ENCODE data around the gene PRDM16.

PRDM16 gene

DNA sequence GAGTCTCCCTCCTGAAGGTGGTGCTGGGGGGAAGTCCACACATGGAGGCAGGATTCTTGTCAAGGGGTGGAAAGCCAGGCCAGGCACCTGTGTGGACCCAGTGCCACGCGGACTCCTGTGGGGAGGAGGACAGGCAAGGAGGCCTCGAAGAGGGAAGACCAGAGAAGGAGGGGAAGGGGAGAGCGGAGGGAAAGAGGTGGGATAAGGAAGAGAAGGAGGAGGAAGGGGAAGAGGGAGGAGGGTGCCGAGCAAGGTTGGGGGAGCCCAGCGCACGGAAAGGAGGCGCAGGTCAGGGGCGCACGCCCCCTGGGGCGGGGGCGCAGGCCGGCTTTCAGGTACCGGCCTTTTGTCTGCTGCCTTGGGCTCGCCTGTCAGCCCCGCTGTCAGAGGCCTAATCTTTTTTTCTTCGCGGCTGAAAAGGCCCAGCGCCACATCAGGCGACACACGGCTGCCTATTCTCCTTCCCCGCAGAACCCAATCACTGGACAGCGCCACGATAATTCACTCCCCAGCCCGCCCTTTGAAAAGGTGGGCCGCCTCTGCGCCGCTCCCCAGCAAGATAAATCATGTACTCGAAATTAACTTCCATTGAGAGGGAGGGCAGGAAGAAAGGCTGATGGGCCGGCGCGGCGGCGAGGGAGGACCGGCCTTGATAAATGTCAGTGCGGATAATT is 42.5 kb downstream of the PRDM16 start:
- no peak for DNase-seq

DNA sequence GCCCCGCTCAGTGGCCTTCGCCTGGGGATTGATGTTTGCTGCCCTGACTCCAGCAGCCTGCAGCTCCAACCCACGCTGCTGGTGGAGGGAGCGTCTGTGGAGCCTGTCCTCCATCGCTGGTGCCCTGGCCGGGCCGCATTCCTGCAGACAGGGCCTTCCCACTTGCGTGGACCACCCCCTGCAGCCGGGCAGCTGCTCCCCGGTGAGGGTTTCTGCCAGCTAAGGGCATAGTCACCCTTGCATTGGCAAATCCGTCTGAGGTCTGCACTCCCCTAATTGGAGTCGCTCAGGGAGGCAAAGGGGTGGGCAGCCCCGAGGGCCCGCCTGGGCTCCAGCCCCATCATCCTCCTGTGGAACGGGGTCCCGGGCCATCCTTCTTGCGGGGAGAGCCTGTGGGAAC is 43.5 kb downstream of the PRDM16 start:
- no peak for DNase-seq

DNA sequence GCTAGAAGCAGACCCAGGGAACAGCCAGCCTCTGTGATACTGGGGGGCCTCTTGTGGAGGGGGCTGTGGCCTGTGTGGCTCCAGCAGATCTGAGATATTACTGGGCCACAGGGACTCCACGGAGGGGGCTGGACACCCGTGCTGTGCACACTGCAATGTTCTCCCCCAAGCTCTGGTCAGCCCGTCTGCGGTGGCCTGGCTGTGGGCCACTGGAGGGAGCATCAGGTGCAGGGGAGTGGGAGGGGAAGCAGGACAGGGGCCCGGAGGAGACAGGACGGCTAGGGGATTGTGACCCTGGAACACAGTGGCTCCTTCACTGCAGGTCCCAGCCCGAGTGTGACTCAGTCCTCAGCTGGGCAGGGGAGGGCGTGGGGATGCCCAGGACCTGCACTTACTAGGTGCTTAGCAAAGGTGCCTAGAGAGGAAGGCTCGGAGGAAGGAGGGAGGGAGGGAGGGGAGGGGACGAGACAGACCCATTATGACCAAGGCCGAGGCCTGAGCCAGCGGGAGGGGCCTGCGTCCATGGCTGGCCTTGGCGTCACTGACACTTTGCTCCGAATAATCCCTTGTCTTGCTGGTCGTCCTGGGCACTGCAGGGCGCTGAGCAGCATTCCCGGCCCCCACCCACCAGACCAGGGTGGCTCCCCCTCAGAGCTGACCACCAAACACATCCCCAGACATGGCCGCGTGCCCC is 44.2 kb downstream of the PRDM16 start:
- DNase-seq, result no peak

DNA sequence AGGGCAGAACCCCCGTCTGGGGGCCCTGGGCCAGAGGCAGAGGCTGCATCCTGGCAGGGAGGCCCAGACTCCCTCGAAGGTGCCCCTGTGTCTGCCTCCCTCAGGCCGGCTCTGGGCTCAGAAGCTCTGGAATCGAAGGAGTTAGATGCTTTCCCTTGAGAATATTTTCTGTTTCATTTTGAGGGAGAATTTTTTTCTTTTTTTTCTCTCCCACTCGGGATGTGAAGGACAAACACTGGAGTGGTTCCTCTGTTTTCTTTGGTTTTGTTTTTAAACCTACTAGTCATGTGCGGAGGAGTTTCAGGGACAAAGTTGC is 44.7 kb downstream of the PRDM16 start:
- DNase-seq, result no peak

GRCh38 chr1:3114131-3114744 is 45.2 kb downstream of the PRDM16 start:
- no peak for DNase-seq

DNA sequence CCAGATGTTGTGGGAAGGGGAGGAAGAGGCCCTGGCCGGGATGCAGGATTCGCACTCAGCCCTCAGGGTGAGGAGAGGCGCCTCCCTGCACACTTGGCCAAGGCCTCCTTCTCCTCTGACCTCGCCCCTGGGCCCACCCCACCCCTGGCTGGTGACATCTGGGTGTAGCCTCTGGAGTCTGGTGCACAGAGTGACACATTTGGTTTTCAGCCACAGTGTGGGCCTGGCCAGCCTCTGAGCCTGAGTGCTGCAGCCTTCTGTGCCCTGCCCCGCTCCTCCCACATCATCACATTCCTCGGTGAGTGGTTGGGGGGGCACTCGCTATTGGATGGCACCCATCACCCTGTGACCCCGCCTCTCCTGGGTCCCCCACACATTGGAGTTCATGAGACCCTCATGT is 45.8 kb downstream of the PRDM16 start:
- DNase-seq, result no peak

DNA sequence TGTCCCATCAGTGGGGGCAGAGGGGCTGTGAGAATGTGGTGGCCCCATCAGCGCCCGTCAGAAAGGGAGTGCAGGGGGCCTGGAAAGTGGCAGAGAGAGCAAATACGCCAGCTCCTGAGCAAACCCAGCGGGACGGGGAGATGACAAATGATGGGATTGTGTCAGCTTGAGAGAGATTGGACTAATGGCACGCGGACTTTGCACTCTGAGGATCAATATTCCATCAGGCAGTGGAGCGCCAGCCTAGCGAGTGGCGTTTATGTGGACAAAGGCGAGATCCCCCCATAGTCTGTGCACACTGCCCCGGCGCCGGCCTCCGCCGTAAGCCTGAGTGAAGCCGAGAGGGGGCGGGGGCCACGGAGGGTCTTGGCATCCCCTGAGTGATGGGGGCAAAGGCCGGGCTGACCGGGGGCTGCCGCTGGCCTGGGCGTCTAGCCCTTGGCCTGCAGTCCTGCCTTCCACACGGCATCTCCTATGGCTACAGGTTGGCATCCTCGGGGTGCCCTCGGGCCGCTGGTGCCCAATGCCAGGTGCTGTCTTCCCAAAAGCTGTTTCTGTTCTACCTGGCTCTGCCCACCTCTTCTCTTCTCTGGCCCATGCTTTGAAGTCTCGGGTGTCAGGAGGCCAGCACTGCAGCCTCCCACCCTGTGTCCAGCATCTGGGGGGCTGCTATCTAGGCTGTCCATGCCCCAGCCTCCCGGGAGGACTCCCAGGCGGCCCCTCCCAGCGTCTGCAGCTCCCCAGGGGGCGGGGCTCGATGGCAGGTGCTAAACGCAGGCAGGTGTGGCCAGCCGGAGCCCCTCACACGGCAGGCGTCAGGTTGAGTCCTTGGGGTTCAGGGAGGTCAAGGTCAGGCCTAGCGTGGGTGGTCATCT is 46.5 kb downstream of the PRDM16 start:
- DNase-seq, result no peak

GRCh38 chr1:3116150-3116510 is 47.1 kb downstream of the PRDM16 start:
- DNase-seq, result no peak

GRCh38 chr1:3116560-3116959 is 47.6 kb downstream of the PRDM16 start:
- no peak for DNase-seq

DNA sequence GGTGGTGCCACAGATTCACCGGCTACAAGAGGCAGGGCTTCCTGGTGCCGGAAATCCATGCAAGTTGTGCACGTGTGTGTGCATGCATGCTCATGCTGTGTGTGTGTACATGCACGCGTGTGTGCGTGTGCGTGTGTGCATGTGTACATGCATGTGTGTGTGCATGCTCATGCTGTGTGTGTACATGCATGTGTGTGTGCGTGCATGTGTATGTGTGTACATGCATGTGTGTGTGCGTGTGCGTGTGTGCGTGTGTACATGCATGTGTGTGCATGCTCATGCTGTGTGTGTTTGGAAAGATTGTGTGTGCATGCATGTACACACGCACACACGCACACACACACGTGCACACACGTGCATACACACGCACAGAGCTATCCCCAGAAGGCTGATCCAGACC is 48.9 kb downstream of the PRDM16 start:
- no peak for DNase-seq

GRCh38 chr1:3119061-3119460 is 50.1 kb downstream of the PRDM16 start:
- DNase-seq, result no peak

DNA sequence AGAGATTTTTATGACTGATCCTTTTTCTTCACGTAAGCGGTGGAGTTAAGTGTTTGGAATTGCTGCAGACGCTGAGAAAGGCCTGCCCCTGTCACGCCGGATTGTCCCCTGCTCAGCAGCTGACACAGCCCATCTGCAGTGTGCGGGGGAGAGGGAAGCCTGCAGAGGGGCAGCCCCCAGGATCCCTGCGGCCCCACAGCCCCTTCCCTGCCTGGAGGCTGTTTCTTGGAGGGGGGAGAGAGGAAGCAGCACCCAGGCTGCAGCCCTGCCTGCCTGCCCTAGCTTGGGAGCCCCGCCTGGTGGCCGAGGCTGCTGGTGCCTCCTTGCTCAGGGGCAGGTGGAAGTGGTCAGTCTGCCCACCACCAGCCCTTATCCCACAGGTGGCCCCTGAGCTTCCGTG is 50.7 kb downstream of the PRDM16 start:
- no peak for DNase-seq

DNA sequence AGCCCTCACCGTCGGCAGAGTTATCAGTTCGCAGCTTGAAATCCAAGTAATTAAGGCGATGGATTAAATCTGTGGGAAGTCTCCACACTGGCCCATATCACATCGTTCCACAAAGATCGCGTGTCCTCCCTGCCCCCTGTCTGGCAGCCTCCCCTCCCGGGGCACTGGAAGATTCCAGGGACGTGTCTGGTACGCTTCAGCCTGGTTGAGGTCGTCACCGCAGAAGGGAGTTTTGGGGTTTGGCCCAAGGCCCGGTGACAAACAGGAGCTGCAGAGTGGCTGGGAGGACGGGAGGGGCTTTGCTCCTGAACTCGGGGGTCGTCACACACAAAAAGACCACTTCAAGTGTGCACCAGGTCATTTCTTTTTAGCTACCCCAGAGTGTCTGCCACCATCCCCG is 51.1 kb downstream of the PRDM16 start:
- no peak for DNase-seq

DNA sequence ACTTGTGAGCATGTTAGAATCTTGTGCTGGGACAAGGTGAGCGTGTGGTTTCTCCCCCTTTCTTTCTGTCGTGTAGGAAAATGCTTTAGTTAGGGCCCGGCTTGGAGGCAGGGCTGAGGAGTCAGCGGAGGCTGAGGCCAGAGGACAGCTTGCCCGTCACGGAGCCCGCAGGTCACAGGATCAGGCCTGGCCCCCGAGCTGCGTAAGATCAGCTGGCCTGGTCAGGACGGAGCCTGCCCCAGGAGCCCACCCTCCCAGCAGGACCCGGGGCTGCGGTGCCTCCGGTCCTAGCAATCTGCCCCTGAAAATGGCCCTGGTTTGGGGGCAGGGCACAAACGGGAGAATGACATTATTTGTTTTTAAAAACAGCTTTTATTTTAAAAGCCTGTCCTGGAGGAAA is 52.0 kb downstream of the PRDM16 start:
- DNase-seq, result no peak

- no peak for DNase-seq
Measured at GRCh38 chr1:3121401-3122210, 52.6 kb downstream of the PRDM16 start.

DNA sequence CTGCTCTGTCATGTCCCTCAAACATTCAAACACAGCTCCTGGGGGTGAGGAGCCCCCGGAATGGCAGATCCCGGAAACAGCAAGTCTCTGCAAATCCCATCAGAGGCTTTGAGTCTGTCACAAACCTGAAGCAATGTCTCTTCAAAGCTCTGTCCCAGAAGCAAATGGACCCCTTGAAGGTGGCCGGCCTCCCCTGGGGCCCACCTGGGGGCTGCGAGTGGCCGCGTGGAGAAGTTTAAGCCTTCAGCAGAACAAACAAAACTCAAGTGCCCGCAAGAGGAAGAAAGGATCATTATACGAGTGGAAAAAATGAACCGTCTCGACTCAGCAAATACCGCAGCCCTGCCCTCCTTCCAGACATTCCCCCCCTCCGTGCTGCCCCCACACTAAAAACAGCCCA is 53.3 kb downstream of the PRDM16 start:
- no peak for DNase-seq

DNA sequence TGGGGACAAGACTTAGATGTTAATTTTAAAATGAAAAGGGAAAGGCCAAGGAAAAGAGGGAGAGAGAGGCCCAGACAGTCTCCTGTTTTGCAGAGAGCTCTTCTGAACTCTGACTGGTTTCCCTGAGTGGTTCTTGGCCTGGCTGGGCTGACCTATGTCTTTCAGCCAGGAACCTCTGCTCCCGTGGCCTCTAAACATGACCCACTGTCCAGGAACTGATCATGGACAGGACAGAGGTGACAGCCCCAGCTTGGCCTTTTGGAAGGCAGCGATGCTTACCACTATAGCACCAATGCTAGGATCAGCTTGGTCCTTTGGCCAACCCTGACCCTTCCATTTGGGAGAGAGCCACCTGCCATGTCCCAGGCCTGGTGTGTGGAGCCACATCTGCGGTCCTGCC is 55.2 kb downstream of the PRDM16 start:
- DNase-seq, result no peak

DNA sequence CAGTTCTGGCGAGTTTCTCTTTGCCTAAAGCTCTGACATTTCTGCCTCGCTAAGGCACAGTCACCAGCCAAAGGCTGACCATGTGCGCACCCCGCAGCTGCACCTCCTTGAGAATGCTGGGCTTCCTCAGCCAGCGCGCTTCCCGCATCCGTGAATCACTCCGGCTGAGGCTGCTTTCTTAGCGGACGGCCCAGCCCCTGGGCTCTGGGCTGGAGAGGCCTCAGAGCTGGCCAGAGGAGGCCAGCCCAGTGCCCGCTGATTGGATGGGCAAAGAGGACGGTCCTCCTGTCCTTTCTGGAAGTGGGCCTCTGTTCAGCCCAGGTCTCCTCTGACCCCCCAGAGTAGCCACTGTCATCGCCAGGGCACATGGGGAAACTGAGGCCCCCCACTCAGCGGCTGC is 56.1 kb downstream of the PRDM16 start:
- no peak for DNase-seq

- DNase-seq, result no peak
Measured at GRCh38 chr1:3125546-3126368, 56.8 kb downstream of the PRDM16 start.

DNA sequence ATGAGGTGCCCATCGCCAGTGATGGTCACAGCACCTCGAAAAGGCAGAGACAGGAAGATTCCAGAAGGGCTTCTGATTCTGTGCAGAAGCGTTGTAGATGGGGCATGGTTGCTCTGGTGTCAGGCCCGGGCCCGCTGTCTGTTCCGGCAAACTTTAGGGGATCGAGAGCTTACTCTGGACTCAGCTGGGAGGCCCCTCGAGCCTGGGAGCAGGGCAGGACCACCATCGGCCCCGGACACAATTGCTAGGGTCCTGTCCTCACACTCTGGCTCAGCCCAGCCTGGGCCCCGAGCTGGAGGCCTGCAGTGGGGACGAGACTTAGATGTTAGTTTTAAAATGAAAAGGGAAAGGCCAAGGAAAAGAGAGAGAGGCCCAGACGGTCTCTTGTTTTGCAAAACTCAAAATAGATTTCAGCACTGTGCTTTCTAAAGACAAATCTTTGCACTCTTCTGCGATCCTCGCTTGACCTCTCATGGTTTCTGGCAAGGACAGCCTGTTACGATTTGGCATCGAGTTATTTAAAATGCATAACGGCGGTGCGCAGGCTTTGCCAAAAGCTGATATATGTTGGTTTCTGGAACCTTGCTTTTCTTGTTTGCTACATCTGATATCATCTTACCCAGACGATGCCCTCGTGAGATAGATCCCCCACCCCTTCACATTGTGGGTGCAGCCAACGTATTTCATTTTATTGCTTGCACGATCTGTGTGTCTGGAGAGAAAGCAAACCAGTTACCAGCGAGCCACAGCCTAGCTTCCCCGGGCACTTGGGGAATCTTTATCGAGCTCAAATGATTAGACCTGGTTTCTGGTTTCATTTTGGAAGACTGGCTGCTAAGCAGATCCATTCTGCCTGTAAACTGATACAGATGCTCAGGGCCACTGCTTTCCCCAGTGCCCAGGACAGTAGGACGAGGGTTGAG is 58.0 kb downstream of the PRDM16 start:
- no peak for DNase-seq

GRCh38 chr1:3127738-3128137 is 58.7 kb downstream of the PRDM16 start:
- DNase-seq, result no peak

Data from NCI-H1048 (cell line).